Stimulated activated CD4-positive, alpha-beta T cell treated with anti-CD3 and anti-CD28 coated beads, Interleukin-12 subunit alpha, Interleukin-12 subunit beta, amount 100 ng/mL, for 48 hours (primary cell): Measurements from ENCODE around the gene SLC38A7.
"Not testable (repeated sequence)": the region's sequence is repeated elsewhere in the genome, so short reads cannot be mapped to it uniquely, and the experiment has no call there.

ENCODE experiments used
- DNase-seq, 3 donors: peaks; one replicate each; pipeline ENCODE4 v3.0.0-alpha.2; 2020; ENCODE audit warnings: low read depth in 2 of 3, low spot score in 1 of 3

SLC38A7 gene

GRCh38 chr16:58638148-58639036 is 46.2 kb downstream of the SLC38A7 start:
- DNase-seq = no peak

GRCh38 chr16:58637021-58637420 is 47.5 kb downstream of the SLC38A7 start:
- DNase-seq = not testable (repeated sequence)

GRCh38 chr16:58636466-58636865 is 48.1 kb downstream of the SLC38A7 start:
- DNase-seq = no peak

- no peak for DNase-seq
These were observed 49.1 kb downstream of the SLC38A7 start for GRCh38 chr16:58635502-58635901.

- DNase-seq = no peak
These were observed 50.2 kb downstream of the SLC38A7 start for GRCh38 chr16:58634265-58634802.

- peak; percentile 92 to 97 (median 95) for DNase-seq
These were observed 54.6 kb downstream of the SLC38A7 start, which contains the start of gene CNOT1 for GRCh38 chr16:58629733-58630640. Gene CNOT1, minus strand, starts transcription at chr16:58629826. Its CDS starts 30,489 bp downstream, at chr16:58599337.

- peak; percentile 17 to 39 (median 27) for DNase-seq
These were observed 55.5 kb downstream of the SLC38A7 start for GRCh38 chr16:58628845-58629732.

GRCh38 chr16:58624209-58624608 is 60.4 kb downstream of the SLC38A7 start:
- no peak for DNase-seq

- no peak for DNase-seq
These were observed 64.2 kb downstream of the SLC38A7 start for GRCh38 chr16:58620396-58620795.

- DNase-seq = no peak
These were observed 69.3 kb downstream of the SLC38A7 start for GRCh38 chr16:58615280-58615679.
